HG03103 (cell line): ENCODE data around the gene JOSD1.

Experiments used
- ATAC-seq: cut with Tn5 transposase; IDR thresholded peaks from one replicate; pipeline ENCODE4 v1.9.1; 2021; ENCODE audit warnings: low read depth; ENCODE audit not compliant: unreplicated experiment

The JOSD1 gene

DNA sequence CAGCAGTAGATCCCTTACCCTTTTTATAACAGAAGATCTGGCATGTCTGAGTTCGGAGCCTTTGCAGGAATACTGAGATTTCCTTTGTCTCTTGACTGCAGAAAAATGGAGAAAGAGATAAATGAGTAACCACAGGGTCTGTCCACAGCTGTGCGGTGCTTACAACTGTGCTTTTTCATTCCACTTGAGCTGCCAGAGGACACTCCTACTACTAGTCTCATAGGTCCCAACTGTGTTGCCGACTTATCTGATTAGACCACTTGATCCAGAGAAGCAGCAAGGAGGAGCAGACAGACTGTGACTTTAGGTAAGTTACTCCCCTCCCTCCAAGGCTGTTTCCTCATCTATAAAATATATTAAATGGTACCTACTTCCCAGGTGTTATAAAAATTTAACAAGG is 62.0 kb downstream of the JOSD1 start:
- no peak for ATAC-seq

- ATAC-seq: no peak
These were observed 62.5 kb downstream of the JOSD1 start for GRCh38 chr22:38638216-38638615.
